Esophagus squamous epithelium (tissue), 5 donors: Measurements from ENCODE around the gene MYADM. TPM values are rescaled to one million over a fixed set of nuclear protein-coding genes. Genes with fewer than 3 reads are reported as not detected.

Source experiments
- DNase-seq: peaks from one replicate; lab custom pipeline; 2025; lab: John Stamatoyannopoulos, UW
- H3K27ac ChIP-seq, 4 donors: fragments of 200-600 bp; sonication (generic); one replicate each; pipeline ENCODE4 v1.5.1; 2016 to 2019; ENCODE audit warnings: mild to moderate bottlenecking in 1 of 4
- H3K27me3 ChIP-seq, 4 donors: fragments of 200-600 bp; sonication (generic); 1 replicate in 3 of 4; 2 replicates in 1 of 4; pipeline versions ENCODE4 v1.5.1 to v1.6.0; 2017 to 2021; ENCODE audit warnings: antibody characterized with exemption in 1 of 4
- H3K36me3 ChIP-seq, 3 donors: fragments of 200-600 bp; sonication (generic); one replicate each; pipeline ENCODE4 v1.5.1; 2016 to 2019
- H3K4me1 ChIP-seq, 3 donors: fragments of 200-600 bp; sonication (generic); one replicate each; pipeline ENCODE4 v1.5.1; 2017 to 2019
- H3K4me3 ChIP-seq, 4 donors: fragments of 200-600 bp; sonication (generic); 1 replicate in 3 of 4; 2 replicates in 1 of 4; pipeline ENCODE4 v1.5.1; 2016 to 2019; ENCODE audit warnings: mild to moderate bottlenecking in 2 of 4, moderate library complexity in 1 of 4
- H3K9me3 ChIP-seq, 3 donors: fragments of 200-600 bp; sonication (generic); one replicate each; pipeline ENCODE4 v1.5.1; 2016 to 2019
- POLR2A ChIP-seq, 4 donors: fragments of 450-650 bp; IDR thresholded peaks; one replicate each; pipeline ENCODE4 v1.6.1; 2017; ENCODE audit warnings: antibody characterized with exemption in 4 of 4, mild to moderate bottlenecking in 4 of 4, moderate library complexity in 3 of 4
- WGBS, 2 donors: methylation state at CpG; one replicate each; pipeline ENCODE4 v1.1.5; 2018; 5-methylcytosine and 5-hydroxymethylcytosine counted together
- intact Hi-C: fragments of 100-400 bp; cut with DNase I; formaldehyde crosslinking; loops from one replicate; pipeline ENCODE4 v1.15.0; 2022
- total RNA-seq, 4 donors: library from RNA; depleted of rRNA; stranded (reverse); fragments of >200 nt; gene quantifications; one replicate each; pipeline ENCODE4 v1.1.0, GENCODE V29; 2016
- donor health status: DM: yes; HTN: yes; CAD: no.

Gene MYADM
- total RNA-seq, 4 donors from 2014 or later = 4.1 to 30.7 (median 7.8) TPM

- H3K27ac ChIP-seq = no peak overlapping the region
- H3K4me1 ChIP-seq = no peaks in the 10 kb centered on the region
- H3K27me3 ChIP-seq = peaks cover 0 to 30% (median 0%) of the 10 kb centered on the region in 4 donors
- TF ChIP-seq POLR2A (IDR thresholded peaks at IDR 0.05) = no peak
- 79 to 96% methylated on average over 6 to 7 of the region's 7 CpGs for WGBS, 2 donors
- no peaks in the 10 kb centered on the region for H3K36me3 ChIP-seq
- no peak overlapping the region for H3K4me3 ChIP-seq
- H3K9me3 ChIP-seq = no peaks in the 10 kb centered on the region
- no peak for DNase-seq
- intact Hi-C loops = no loop called here
These were observed 49.7 kb downstream of the MYADM start for GRCh38 chr19:53917356-53917755.

Other genes with a start within 250 kb of the MYADM start
- not detected for gene DPRX, start 235.9 kb upstream of the MYADM start, total RNA-seq
- gene NLRP12, start 43.6 kb upstream of the MYADM start, total RNA-seq = under 1 TPM in 2 of 4 donors, not detected in 2; 0.19 to 0.59 TPM
- not detected for gene PRKCG, start 14.3 kb downstream of the MYADM start, total RNA-seq
- gene CACNG7, start 41.4 kb downstream of the MYADM start, total RNA-seq = not detected
- not detected for gene CACNG8, start 95.1 kb downstream of the MYADM start, total RNA-seq
- gene CACNG6, start 123.8 kb downstream of the MYADM start, total RNA-seq = 1 to 10 TPM in 1 of 4 donors, not detected in 3; 1.4 TPM
- not detected for gene VSTM1, start 196.0 kb downstream of the MYADM start, total RNA-seq
- not detected for gene TARM1, start 213.5 kb downstream of the MYADM start, total RNA-seq
- 1 to 10 TPM in 2 of 4 donors, under 1 TPM in 1, not detected in 1; 0.70 to 1.6 (median 1.3) TPM for gene OSCAR, start 232.9 kb downstream of the MYADM start, total RNA-seq
- gene NDUFA3, start 235.0 kb downstream of the MYADM start, total RNA-seq = 10 to 100 TPM; 20.9 to 29.5 (median 25.4) TPM
- gene TFPT, start 247.8 kb downstream of the MYADM start, total RNA-seq = 1 to 10 TPM; 6.1 to 9.0 (median 7.4) TPM
- 10 to 100 TPM; 41.8 to 49.2 (median 43.2) TPM for gene PRPF31, start 247.9 kb downstream of the MYADM start, total RNA-seq